H1 (cell line): ENCODE data around the gene P2RX6. TPM values are rescaled to one million over a fixed set of nuclear protein-coding genes. Genes with fewer than 3 reads are reported as not detected.

ENCODE experiments used
- CTCF ChIA-PET: fragments of 300-600 bp; sonication (Branson Sonifier 250); formaldehyde crosslinking; loops from one replicate; lab custom pipeline; 2021; ENCODE audit not compliant: partially characterized antibody; lab: Charles Lee
- POLR2A ChIA-PET: fragments of 300-600 bp; sonication (Branson Sonifier 250); formaldehyde crosslinking; loops from one replicate; lab custom pipeline; 2021; ENCODE audit warnings: inconsistent platforms; ENCODE audit not compliant: partially characterized antibody; lab: Charles Lee
- DNase-seq, 2 experiments: peaks; one replicate each; pipeline versions ENCODE4 v3.0.0 to v3.0.0-alpha.2; 2010 to 2022; ENCODE audit warnings: low spot score in 2 of 2, low read depth in 1 of 2, mixed read lengths in 1 of 2
- FAIRE-seq: peaks from 2 replicates; lab custom pipeline; 2011; peaks lifted over from hg19 to GRCh38; lab: Jason Lieb, UNC
- H2AFZ ChIP-seq: 2 replicates; pipeline ENCODE4 v1.8.1; 2012; ENCODE audit warnings: low read length, inconsistent platforms
- H2AK5ac ChIP-seq: 2 replicates; pipeline ENCODE4 v1.6.1; 2013; ENCODE audit warnings: low read depth, low read length
- H2BK120ac ChIP-seq: replicated peaks from 2 replicates; pipeline ENCODE3; 2013; ENCODE audit warnings: low read depth, low read length, inconsistent platforms
- H2BK12ac ChIP-seq: 2 replicates; pipeline ENCODE4 v1.6.1; 2013; ENCODE audit warnings: low read depth, low read length
- H2BK15ac ChIP-seq: 2 replicates; pipeline ENCODE4 v1.6.1; 2013; ENCODE audit warnings: low read length
- H2BK20ac ChIP-seq: 2 replicates; pipeline ENCODE4 v1.6.1; 2013; ENCODE audit warnings: low read length
- H2BK5ac ChIP-seq: 2 replicates; pipeline ENCODE4 v1.6.1; 2013; ENCODE audit warnings: low read depth, low read length
- H3K14ac ChIP-seq: 2 replicates; pipeline ENCODE4 v1.6.1; 2013; ENCODE audit warnings: inconsistent platforms; ENCODE audit not compliant: insufficient read length
- H3K18ac ChIP-seq: 2 replicates; pipeline ENCODE4 v1.6.1; 2013; ENCODE audit warnings: low read length; ENCODE audit errors: extremely low read depth
- H3K23ac ChIP-seq: 2 replicates; pipeline ENCODE4 v1.6.1; 2013; ENCODE audit warnings: inconsistent platforms; ENCODE audit not compliant: insufficient read length
- H3K23me2 ChIP-seq: 2 replicates; pipeline ENCODE4 v1.6.1; 2013; ENCODE audit warnings: low read depth, low read length
- H3K27ac ChIP-seq: 2 replicates; pipeline ENCODE4 v1.6.1; 2011; ENCODE audit warnings: low read depth, low read length, inconsistent platforms
- H3K27me3 ChIP-seq, 4 experiments: replicated peaks in 1 of 4; 1 replicate in 1 of 4; 2 replicates in 3 of 4; pipeline versions ENCODE4 v1.6.1 to v1.8.1; 2011 to 2013; ENCODE audit warnings: low read length in 3 of 4, mild to moderate bottlenecking in 3 of 4, inconsistent platforms in 2 of 4, mixed read lengths in 2 of 4, moderate library complexity in 1 of 4; ENCODE audit not compliant: control insufficient read depth in 3 of 4, insufficient read depth in 3 of 4; ENCODE audit errors: extremely low read depth in 1 of 4
- H3K36me3 ChIP-seq, 4 experiments: 2 replicates each; pipeline versions ENCODE4 v1.6.1 to v1.8.1; 2011 to 2013; ENCODE audit warnings: mild to moderate bottlenecking in 4 of 4, low read length in 3 of 4, moderate library complexity in 2 of 4, control low read depth in 1 of 4, inconsistent platforms in 1 of 4; ENCODE audit not compliant: insufficient read depth in 4 of 4, control insufficient read depth in 2 of 4
- H3K4ac ChIP-seq: replicated peaks from 2 replicates; pipeline ENCODE3; 2013; ENCODE audit warnings: low read length, low read depth, mixed read lengths, inconsistent platforms; ENCODE audit not compliant: insufficient read length
- H3K4me1 ChIP-seq, 4 experiments: replicated peaks in 1 of 4; 1 replicate in 1 of 4; 2 replicates in 3 of 4; pipeline versions ENCODE4 v1.6.1 to v1.8.1; 2011 to 2013; ENCODE audit warnings: low read length in 3 of 4, inconsistent platforms in 2 of 4, mixed read lengths in 1 of 4; ENCODE audit not compliant: insufficient read depth in 4 of 4, control insufficient read depth in 3 of 4
- H3K4me2 ChIP-seq, 2 experiments: 2 replicates each; pipeline versions ENCODE4 v1.6.1 to v1.8.1; 2011 to 2013; ENCODE audit warnings: low read depth in 2 of 2, low read length in 2 of 2, control low read depth in 1 of 2, inconsistent platforms in 1 of 2, mild to moderate bottlenecking in 1 of 2; ENCODE audit not compliant: insufficient read depth in 1 of 2
- H3K4me3 ChIP-seq, 4 experiments: fragments of 200-600, 300-600 bp in 1 of 4; sonication (generic), shearing (Covaris generic), sonication (Bioruptor Twin) in 1 of 4; 2 replicates each; pipeline versions ENCODE4 v1.5.1 to v1.8.1; 2011 to 2016; ENCODE audit warnings: low read length in 4 of 4, low read depth in 3 of 4, control low read depth in 2 of 4, inconsistent platforms in 2 of 4, mild to moderate bottlenecking in 2 of 4, mixed read lengths in 1 of 4, moderate library complexity in 1 of 4; ENCODE audit not compliant: insufficient read depth in 2 of 4; ENCODE audit errors: extremely low read depth in 1 of 4
- H3K56ac ChIP-seq: replicated peaks from 2 replicates; pipeline ENCODE3; 2013; ENCODE audit warnings: low read depth, mild to moderate bottlenecking, mixed read lengths, low read length, inconsistent platforms; ENCODE audit not compliant: insufficient read length
- H3K79me1 ChIP-seq: 2 replicates; pipeline ENCODE4 v1.6.1; 2013; ENCODE audit warnings: low read depth, low read length, control low read depth
- H3K79me2 ChIP-seq, 2 experiments: 2 replicates each; pipeline versions ENCODE4 v1.6.1 to v1.8.1; 2012 to 2013; ENCODE audit warnings: low read length in 2 of 2, mild to moderate bottlenecking in 2 of 2, inconsistent platforms in 1 of 2; ENCODE audit not compliant: insufficient read depth in 2 of 2, control insufficient read depth in 1 of 2
- H3K9ac ChIP-seq, 4 experiments: replicated peaks in 1 of 4; 1 replicate in 1 of 4; 2 replicates in 3 of 4; pipeline versions ENCODE4 v1.6.1 to v1.8.1; 2011 to 2013; ENCODE audit warnings: low read depth in 3 of 4, low read length in 3 of 4, control low read depth in 2 of 4, mild to moderate bottlenecking in 2 of 4, moderate library complexity in 2 of 4, inconsistent platforms in 1 of 4; ENCODE audit errors: extremely low read depth in 1 of 4
- H3K9me3 ChIP-seq, 2 experiments: 2 replicates each; pipeline versions ENCODE4 v1.6.1 to v1.8.1; 2012 to 2013; ENCODE audit warnings: mild to moderate bottlenecking in 2 of 2, moderate library complexity in 2 of 2, control low read depth in 1 of 2, inconsistent platforms in 1 of 2, low read depth in 1 of 2, low read length in 1 of 2, mixed read lengths in 1 of 2; ENCODE audit not compliant: insufficient read depth in 2 of 2
- H4K20me1 ChIP-seq, 2 experiments: replicated peaks in 1 of 2; 2 replicates each; pipeline versions ENCODE3 to v1.8.1; 2011 to 2013; ENCODE audit warnings: inconsistent platforms in 2 of 2, low read length in 2 of 2, mild to moderate bottlenecking in 1 of 2; ENCODE audit not compliant: insufficient read depth in 2 of 2, control insufficient read depth in 1 of 2
- H4K5ac ChIP-seq: 2 replicates; pipeline ENCODE4 v1.6.1; 2013; ENCODE audit warnings: low read length, low read depth, mixed read lengths, inconsistent platforms; ENCODE audit not compliant: insufficient read length
- H4K8ac ChIP-seq: 2 replicates; pipeline ENCODE4 v1.8.0; 2013; ENCODE audit warnings: mild to moderate bottlenecking, moderate library complexity, low read length, inconsistent platforms; ENCODE audit not compliant: insufficient read depth; ENCODE audit errors: extremely low read depth
- H4K91ac ChIP-seq: replicated peaks from 2 replicates; pipeline ENCODE3; 2013; ENCODE audit warnings: low read length, mixed read lengths, inconsistent platforms; ENCODE audit not compliant: insufficient read length
- GABPA ChIP-seq: IDR thresholded peaks from 2 replicates; pipeline ENCODE4 v1.6.1; 2011; ENCODE audit warnings: mild to moderate bottlenecking, low read length, moderate library complexity, borderline replicate concordance; ENCODE audit not compliant: insufficient read depth
- RAD21 ChIP-seq, 2 experiments: IDR thresholded peaks in 1 of 2; conservative IDR thresholded peaks in 1 of 2; 2 replicates each; pipeline ENCODE4 v1.6.1; 2011; ENCODE audit warnings: low read depth in 2 of 2, low read length in 2 of 2, improper control_type of control experiment in 1 of 2, inconsistent platforms in 1 of 2, mild to moderate bottlenecking in 1 of 2, moderate library complexity in 1 of 2
- ZNF274 ChIP-seq: IDR thresholded peaks from 2 replicates; pipeline ENCODE4 v1.7.0; 2012; ENCODE audit warnings: low read length, borderline replicate concordance; ENCODE audit errors: extremely low read depth
- WGBS, 2 experiments: shearing (Covaris generic) in 1 of 2; methylation state at CpG; one replicate each; pipeline versions ENCODE4 v1.1.6 to v1.1.7; 2013 to 2015; ENCODE audit warnings: low lambda C conversion rate in 2 of 2, mixed read lengths in 2 of 2, inconsistent platforms in 1 of 2, low coverage in 1 of 2, missing lambda C conversion rate in 1 of 2; ENCODE audit not compliant: insufficient replicate concordance in 2 of 2, insufficient coverage in 1 of 2, insufficient read length in 1 of 2; ENCODE audit errors: extremely low coverage in 1 of 2, missing lambda C conversion rate in 1 of 2; 5-methylcytosine and 5-hydroxymethylcytosine counted together
- polyA plus RNA-seq, 7 experiments: library from polyadenylated mRNA; depleted of rRNA in 3 of 7; stranded (reverse) in 5 of 7; unstranded in 2 of 7; fragments of >200 nt in 5 of 7; fragments of 200-250 nt in 2 of 7; gene quantifications; 1 replicate in 5 of 7; 2 replicates in 1 of 7; 4 replicates in 1 of 7; pipeline versions ENCODE4 v1.2.1 to v1.2.3, GENCODE V29; 2011 to 2013; ENCODE audit warnings: missing spikeins in 2 of 7, mixed read lengths in 2 of 7
- total RNA-seq: library from RNA; stranded (reverse); fragmentation: NEBNext Ultra II Directional; extraction: Animal tissue kit (Norgen Biotek cat#: 25700); gene quantifications from 2 replicates; pipeline ENCODE4 v1.2.1, GENCODE V29; 2021
- TF ChIP-seq, protein P1 (sequence below): IDR thresholded peaks from 2 replicates; pipeline ENCODE4 v1.6.1; 2012; ENCODE audit warnings: inconsistent platforms

Gene P2RX6
- total and polyA plus RNA-seq, 2 of the 8 experiments (the other 6 are each of a cell fraction or from before 2014, with no cell fraction given) = 0.09 TPM; not detected in 1

DNA sequence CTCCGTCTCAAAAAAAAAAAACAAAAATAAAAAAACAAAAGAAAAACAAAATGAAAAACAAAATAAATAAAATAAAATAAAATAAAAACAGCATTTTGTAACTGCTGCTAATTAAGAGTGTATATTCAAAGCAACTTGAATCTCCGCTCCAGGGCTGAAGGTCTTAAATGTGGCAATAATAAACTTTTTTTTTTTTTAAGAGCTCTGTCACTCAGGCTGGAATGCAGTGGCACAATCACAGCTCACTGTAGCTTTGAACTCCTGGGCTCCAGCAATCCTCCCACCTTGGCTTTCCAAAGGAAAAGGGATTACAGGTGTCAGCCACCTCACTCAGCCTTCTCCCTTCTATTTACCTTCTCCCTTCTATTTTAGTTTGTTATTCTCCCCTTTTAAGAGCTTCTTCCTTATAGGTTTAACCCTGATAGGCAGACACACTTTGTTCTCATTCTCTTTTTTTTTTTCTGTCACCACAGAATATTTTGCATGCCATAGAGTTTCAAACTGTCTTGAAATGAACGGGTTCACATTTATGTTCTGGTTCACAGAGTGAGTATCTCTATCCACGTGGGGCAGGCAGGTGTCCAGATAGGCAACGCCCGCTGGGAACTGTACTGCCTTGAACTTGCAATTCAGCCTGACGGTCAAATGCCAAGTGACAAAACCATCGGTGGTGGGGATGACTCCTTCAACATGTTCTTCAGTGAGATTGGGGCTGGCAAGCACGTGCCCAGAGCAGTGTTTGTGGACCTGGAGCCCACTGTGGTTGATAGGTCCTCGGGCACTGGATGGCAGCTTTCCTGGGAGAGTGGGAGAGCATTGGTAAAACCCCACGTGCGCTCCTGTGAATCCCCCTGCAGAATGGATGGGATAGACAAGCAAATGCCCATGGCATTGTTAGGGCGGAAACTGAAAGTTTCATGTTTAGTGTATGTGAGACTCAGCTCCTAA, 50.2 kb downstream of the P2RX6 start:
- Histone ChIP-seq H4K91ac (no peak overlapping the region), H2AFZ (no peak overlapping the region), H3K4me3 (no peak overlapping the region), H3K79me2 (no peaks in the 10 kb centered on the region), H4K5ac (no peak overlapping the region), H3K4me1 (no peaks in the 10 kb centered on the region), H4K20me1 (no peaks in the 10 kb centered on the region), H3K27ac (no peak overlapping the region), H4K8ac (no peak overlapping the region), H3K4ac (no peak overlapping the region), H2BK5ac (no peak overlapping the region), H3K4me2 (no peak overlapping the region), H3K14ac (no peak overlapping the region), H3K23ac (no peak overlapping the region), H3K27me3 (peaks cover 0 to 2% (median 0%) of the 10 kb centered on the region in 4 experiments; a peak in 1 of 7 replicates), H2BK120ac (no peak overlapping the region), H3K79me1 (no peaks in the 10 kb centered on the region), H2BK12ac (no peak overlapping the region), H3K9ac (no peak overlapping the region), H3K56ac (no peak overlapping the region), H3K9me3 (no peaks in the 10 kb centered on the region), H2BK15ac (no peak overlapping the region), H2BK20ac (no peak overlapping the region), H3K23me2 (no peaks in the 10 kb centered on the region), H2AK5ac (no peak overlapping the region), H3K36me3 (no peaks in the 10 kb centered on the region), H3K18ac (no peak overlapping the region)
- ChIA-PET CTCF (interaction anchor here (0.6 to 1.4 kb wide), 7 partner anchors 11 to 52 kb away, joined by 3 to 4 read pairs (median 3); no protein-coding TSS in a partner anchor), POLR2A (interaction anchor here (0.6 to 1.0 kb wide), 2 partner anchors 21 to 232 kb away, joined by 3 to 5 read pairs; no protein-coding TSS in a partner anchor)
- 74% methylated on average over 12 of the region's 13 CpGs; no CpG with 5 or more reads in 1 of the 2 experiments for WGBS, 2 experiments
- DNase-seq (no peak), FAIRE-seq (no peak)
- TF ChIP-seq, protein P1, sequence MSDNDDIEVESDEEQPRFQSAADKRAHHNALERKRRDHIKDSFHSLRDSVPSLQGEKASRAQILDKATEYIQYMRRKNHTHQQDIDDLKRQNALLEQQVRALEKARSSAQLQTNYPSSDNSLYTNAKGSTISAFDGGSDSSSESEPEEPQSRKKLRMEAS = no peak
- TF ChIP-seq RAD21 (IDR thresholded peaks at IDR 0.05 in 1 of 2, conservative IDR thresholded peaks at IDR 0.05 in 1 of 2; ENCODE audit: low read depth in 2 of 2, low read length in 2 of 2) = no peak
- no peak for TF ChIP-seq GABPA
- no peak for TF ChIP-seq ZNF274
